Epidermal melanocyte (primary cell): Measurements from ENCODE around the gene SUCO.

ENCODE experiments used
- DNase-seq: peaks from one replicate; pipeline ENCODE4 v3.0.0; 2011; ENCODE audit warnings: low spot score; ENCODE audit not compliant: insufficient read length

The SUCO gene

GRCh38 chr1:172514108-172514507 lies 18.8 kb upstream of the SUCO start:
- DNase-seq, result no peak

GRCh38 chr1:172515436-172515835 lies 17.5 kb upstream of the SUCO start:
- no peak for DNase-seq

GRCh38 chr1:172515927-172516326 lies 17.0 kb upstream of the SUCO start:
- DNase-seq, result no peak

GRCh38 chr1:172517081-172517480 lies 15.9 kb upstream of the SUCO start:
- no peak for DNase-seq

GRCh38 chr1:172517545-172517944 lies 15.4 kb upstream of the SUCO start:
- no peak for DNase-seq

- no peak for DNase-seq
Observed at GRCh38 chr1:172529304-172529703, 3.6 kb upstream of the SUCO start.

- DNase-seq, result no peak
Observed at GRCh38 chr1:172530000-172530399, 3.0 kb upstream of the SUCO start.

GRCh38 chr1:172531412-172532182 lies 1.4 kb upstream of the SUCO start:
- DNase-seq, result no peak

- DNase-seq, result peak; percentile 91
Observed at GRCh38 chr1:172532183-172532699, 709 bp upstream of the SUCO start.

- no peak for DNase-seq
Observed at GRCh38 chr1:172533513-172534151, 682 bp downstream of the SUCO start.

GRCh38 chr1:172536256-172536655 lies 3.3 kb downstream of the SUCO start:
- no peak for DNase-seq

- DNase-seq, result no peak
Observed at GRCh38 chr1:172537366-172537765, 4.4 kb downstream of the SUCO start.

- DNase-seq, result no peak
Observed at GRCh38 chr1:172537827-172538391, 5.0 kb downstream of the SUCO start.

GRCh38 chr1:172540635-172541034 lies 7.7 kb downstream of the SUCO start:
- no peak for DNase-seq

- DNase-seq, result no peak
Observed at GRCh38 chr1:172544481-172545104, 11.6 kb downstream of the SUCO start.

- DNase-seq, result no peak
Observed at GRCh38 chr1:172545396-172546004, 12.6 kb downstream of the SUCO start.

GRCh38 chr1:172547071-172547470 lies 14.1 kb downstream of the SUCO start:
- no peak for DNase-seq

GRCh38 chr1:172549621-172550280 lies 16.8 kb downstream of the SUCO start:
- no peak for DNase-seq

- DNase-seq, result no peak
Observed at GRCh38 chr1:172551279-172551678, 18.3 kb downstream of the SUCO start.

- no peak for DNase-seq
Observed at GRCh38 chr1:172554915-172555314, 22.0 kb downstream of the SUCO start.

- DNase-seq, result no peak
Observed at GRCh38 chr1:172556461-172556860, 23.5 kb downstream of the SUCO start.
